GM19467 (cell line): ENCODE data around the gene APOL3.
A peak's percentile ranks its signal among the peaks of the same experiment; 100 is the strongest.
"Not testable (repeated sequence)": the region's sequence is repeated elsewhere in the genome, so short reads cannot be mapped to it uniquely, and the experiment has no call there.

ENCODE experiments used
- ATAC-seq: cut with Tn5 transposase; IDR thresholded peaks from one replicate; pipeline ENCODE4 v1.9.1; 2021; ENCODE audit warnings: mild to moderate bottlenecking, moderate library complexity; ENCODE audit not compliant: unreplicated experiment

APOL3 gene

GRCh38 chr22:36136988-36137387 is 23.6 kb downstream of the APOL3 start:
- ATAC-seq, result no peak

DNA sequence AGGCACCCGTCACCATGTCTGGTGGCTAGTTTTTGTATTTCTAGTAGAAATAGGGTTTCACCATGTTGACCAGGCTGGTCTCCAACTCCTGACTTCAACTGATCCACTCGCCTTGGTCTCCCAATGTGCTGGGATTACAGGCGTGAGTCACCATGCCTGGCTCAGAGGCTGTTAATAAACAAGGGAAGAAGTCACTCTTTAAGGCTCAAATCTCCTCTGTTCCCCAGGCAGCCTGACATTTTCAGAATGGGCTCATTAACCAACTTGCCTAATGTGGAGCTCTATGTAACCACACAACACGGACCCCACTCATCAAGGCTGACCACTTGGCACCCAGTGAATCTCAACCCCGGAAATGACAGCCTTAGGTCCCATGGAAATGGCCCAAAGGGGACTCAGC is 24.1 kb downstream of the APOL3 start:
- no peak for ATAC-seq

- ATAC-seq, result no peak
Measured at GRCh38 chr22:36135306-36135980, 25.1 kb downstream of the APOL3 start.

DNA sequence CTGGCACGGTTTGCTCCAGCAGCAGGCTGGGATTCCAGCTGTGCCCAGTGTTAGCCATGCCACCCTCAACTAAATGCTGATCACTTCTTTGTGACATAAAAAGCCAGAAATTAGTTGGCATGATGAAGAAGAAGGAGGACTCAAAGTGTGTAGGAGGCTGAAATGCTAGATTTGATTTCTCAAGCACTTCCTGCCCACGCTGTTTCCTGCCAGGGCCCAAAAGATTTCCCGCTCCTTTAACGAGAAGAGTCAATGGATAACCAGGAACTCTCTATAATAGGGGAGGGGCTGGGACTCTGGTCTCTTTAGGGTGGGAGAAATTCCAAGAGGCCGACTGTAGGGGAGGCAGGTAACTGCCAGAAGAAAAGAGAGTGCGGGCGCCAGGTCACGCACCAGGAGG is 26.4 kb downstream of the APOL3 start:
- no peak for ATAC-seq

- no peak for ATAC-seq
Measured at GRCh38 chr22:36131907-36132306, 28.6 kb downstream of the APOL3 start.

DNA sequence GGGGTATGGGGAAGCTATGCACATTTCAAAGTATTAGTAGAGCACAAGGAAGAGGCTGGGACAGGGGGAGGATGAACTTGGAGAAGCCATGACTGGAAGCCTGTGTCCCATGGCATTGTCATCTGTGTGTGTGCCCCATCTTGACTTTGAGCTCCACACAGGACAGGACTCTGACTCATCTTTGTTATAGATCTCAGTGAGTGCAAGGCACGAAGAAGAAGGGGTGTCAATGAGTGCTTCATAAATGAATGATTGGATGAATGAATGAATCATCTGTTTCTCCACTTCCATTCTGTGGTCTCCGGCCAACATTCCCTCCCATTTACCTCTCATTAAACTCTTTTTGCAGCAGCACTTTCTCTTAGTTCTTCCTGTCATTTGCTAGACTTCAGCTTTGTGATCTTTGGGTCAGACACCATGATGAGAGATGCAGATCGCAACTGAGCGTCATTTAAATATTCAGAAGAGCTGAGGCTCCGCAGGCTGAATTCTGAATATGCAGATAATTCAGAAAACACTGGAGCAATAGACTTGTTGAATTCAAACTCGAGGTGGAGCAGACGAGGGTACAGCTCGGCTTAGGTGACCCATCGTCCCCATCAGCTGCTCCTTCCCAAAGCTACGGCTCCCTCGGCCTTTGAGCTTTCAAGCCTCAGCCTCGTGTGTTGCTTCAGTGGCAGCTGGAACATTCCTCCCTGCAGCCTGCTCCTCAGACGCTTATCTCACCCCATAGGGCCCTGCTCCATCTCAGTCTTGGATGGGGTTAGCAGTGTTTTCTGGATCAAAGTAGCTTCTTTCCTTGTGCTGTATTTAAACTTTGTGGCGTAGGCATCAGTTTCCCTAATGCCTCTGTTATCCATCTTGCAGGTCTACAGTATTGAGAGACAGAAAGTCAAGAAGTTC is 30.8 kb downstream of the APOL3 start:
- ATAC-seq, result no peak

DNA sequence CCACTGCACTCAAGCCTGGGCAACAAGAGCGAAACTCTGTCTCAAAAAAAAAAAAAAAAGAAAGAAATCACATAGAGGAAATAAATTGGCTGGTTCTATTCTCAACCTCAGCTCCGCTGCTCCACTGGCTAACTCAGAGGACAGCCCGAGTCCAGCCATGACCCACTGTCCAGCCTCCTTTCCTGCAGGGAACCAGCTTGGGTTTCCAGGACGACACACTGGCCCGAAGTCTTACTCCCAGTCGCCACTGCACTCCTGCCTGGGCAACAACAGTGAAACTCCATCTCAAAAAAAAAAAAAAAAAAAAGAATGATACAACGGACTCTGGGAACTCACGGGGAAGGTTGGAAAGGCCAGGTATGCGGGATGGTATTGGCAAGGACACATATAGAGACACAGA is 31.5 kb downstream of the APOL3 start:
- no peak for ATAC-seq

DNA sequence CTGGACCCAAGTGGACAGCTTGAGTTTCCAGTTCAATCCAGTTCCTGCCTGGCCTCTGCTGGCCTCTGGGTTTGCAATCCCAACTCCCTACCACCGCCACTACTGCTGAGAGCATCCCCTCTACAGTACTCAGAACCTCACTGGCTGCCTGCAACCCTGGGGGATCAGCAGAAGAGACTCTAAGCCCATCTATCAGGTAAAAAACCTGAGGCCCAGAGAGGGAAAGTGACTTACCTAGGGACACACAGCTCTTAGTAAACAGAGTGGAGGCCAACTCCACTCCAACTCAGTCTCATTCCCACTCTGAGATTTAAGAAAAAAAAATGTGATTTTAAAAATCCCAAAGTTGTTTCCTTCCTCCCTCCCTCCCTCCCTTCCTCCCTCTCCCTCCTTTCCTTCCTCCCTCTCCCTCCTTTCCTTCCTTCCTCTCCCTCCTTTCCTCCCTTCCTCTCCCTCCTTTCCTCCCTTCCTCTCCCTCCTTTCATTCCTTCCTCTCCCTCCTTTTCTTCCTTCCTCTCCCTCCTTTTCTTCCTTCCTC is 34.5 kb downstream of the APOL3 start:
- ATAC-seq, result no peak

DNA sequence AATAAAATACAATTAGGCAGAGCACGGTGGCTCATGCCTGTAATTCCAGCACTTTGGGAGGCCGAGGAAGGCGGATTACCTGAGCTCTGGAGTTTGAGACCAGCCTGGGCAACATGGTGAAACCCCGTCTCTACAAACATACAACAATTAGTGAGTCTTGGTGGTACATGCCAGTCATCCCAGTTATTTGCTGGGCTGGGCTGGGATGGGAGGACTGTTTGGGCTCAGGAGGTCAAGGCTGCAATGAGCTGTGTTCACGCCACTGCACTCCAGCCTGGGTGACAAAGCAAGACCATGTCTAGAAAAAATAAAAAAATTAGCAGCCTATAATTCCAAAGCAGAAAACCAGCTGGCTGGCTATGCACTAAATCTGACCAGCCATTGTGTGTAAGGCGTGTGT is 35.1 kb downstream of the APOL3 start:
- no peak for ATAC-seq

DNA sequence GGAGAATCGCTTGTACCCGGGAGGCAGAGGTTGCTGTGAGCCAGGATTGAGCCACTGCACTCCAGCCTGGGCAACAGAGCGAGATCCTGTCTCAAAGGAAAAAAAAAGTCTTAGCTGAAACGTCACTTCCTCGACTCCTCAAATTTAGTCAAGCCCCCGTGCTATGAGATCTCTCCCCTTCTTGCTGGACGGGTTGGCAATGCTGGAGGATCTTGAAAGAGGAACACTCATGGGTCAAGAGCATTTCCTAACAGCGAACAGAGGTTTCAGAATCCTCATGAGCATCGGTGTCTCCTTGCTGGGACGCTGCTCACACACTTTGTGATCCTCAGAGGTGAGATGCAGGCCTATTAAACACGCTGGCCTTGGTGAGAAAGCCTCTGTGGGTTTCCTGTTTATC is 35.9 kb downstream of the APOL3 start:
- ATAC-seq, result no peak

DNA sequence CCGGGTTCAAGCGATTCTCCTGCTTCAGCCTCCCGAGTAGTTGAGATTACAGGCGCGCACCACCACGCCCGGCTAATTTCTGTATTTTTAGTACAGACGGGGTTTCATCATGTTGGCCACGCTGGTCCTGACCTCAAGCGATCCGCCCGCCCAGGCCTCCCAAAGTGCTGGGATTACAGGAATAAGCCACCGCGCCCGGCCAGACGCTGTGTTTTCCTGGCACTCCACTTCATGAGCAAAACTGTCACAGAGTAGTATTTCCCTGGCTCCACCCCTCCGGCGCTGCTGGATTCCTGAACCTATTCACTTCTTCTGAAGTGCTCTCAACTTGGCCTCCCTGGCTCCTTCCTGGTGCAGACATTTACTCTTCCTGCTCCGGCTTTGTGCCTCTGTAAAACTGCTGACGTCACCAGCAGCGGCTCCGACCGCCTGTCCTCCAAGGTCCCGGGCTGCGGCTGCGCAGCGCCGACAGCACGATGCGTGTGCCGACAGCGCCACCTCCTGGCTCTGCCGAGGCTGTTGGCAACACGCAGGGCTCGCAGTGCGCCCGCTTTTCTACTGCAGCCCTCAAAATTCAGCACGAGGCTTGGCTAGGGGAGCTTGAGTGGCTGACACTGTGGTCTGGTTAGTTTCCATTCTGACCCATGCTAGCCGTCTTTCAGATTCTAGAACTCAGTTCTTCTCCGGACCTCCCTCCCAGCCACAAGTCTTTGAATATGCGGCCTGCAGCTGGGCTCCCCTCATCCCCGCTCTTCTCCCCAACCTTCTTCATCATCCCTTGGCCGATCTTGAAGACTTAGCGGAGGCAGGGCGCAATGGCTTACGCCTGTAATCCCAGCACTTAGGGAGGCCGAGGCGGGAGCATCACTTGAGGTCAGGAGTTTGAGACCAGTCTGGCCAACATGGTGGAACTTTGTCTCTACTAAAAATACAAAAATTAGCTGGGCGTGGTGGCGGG is 36.6 kb downstream of the APOL3 start:
- ATAC-seq, result peak; percentile 86

DNA sequence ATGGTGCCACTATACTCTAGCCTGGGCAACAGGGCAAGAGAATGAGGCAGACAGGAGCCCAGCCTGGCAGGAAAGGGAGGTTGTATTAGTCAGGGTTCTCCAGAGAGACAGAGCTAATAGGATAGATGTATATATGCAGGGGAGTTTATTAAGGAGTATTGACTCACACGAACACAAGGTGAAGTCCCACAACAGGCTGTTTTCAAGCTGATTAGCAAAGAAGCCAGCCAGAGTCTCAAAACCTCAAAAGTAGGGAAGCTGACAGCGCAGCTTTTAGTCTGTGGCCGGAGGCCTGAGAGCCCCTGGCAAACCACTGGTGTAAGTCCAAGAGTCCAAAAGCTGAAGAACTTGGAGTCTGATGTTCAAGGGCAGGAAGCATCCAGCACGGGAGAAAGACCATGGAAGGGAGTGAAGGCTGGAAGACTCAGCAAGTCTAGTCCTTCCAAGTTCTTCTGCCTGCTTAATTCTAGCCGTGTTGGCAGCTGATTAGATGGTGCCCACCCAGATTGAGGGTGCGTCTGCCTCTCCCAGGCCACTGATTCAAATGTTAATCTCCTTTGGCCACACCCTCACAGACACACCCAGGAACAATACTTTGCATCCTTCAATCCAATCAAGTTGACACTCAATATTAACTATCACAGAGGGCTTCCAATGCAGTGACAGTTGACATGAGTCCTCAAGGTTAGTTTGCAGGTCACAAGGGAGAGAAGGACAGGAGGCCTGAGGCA is 39.8 kb downstream of the APOL3 start:
- ATAC-seq, result not testable (repeated sequence)

DNA sequence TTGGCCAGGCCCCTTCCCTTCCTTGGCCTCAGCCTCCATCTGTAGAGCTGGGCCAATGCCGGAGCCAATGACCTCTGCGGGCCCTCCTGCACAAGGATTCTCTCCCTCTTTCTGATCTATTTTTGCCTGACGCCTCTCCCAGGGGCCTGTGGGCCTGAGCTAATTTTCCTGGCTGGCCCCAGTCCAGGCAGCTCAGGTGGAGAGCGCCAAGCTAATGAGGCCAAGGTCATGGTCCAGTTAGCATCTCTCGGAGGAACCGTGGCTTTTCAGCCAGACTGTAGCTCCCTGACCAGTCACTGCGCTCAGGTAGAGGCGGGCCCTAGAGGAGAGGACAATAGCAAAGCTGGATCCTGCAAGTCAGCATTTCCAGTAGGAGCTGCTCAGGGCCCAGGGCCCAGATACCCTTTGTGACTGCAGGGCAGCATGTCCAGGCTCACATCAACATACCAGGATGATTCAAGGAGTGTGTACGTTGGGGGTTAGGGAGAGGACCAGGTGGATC is 43.5 kb downstream of the APOL3 start:
- ATAC-seq, result no peak

DNA sequence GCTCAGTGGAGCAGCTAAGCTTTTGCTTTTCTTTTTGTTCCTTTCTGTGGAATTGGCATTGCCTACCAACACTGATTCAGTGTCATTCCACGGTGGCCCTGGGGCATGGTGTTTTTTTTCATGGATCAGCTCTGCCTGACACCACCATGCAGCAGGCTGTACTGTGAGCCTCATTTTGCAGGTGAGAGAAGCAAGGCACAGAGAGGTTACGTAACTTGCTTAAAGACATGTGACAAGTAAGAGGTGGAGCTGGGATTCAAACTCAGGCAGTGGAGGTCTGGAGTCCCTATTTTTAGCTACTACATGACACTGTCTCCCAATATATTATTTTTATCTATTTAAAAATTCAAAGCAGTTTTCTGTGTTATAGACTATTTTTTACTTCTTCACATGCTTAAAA is 44.4 kb downstream of the APOL3 start:
- no peak for ATAC-seq

GRCh38 chr22:36113121-36113520 is 47.4 kb downstream of the APOL3 start:
- no peak for ATAC-seq

GRCh38 chr22:36111316-36111715 is 49.2 kb downstream of the APOL3 start:
- no peak for ATAC-seq

- no peak for ATAC-seq
Measured at GRCh38 chr22:36110306-36110881, 50.2 kb downstream of the APOL3 start.

- no peak for ATAC-seq
Measured at GRCh38 chr22:36107436-36107835, 53.1 kb downstream of the APOL3 start.

GRCh38 chr22:36106910-36107309 is 53.6 kb downstream of the APOL3 start:
- ATAC-seq, result no peak

- ATAC-seq, result no peak
Measured at GRCh38 chr22:36104988-36105387, 55.6 kb downstream of the APOL3 start.
